GM12878 (cell line): ENCODE results near the gene GPR61. TPM values are rescaled to one million over a fixed set of nuclear protein-coding genes. Genes with fewer than 3 reads are reported as not detected.

Experiments used
- ATAC-seq: fragments of 200-7000 bp; cut with Tn5 transposase; 3 replicates; pipeline ENCODE4 v1.9.1; 2020; ENCODE audit warnings: mild to moderate bottlenecking, moderate library complexity
- BruUV-seq: library from RNA; stranded (reverse); fragments of 400-500 nt; replicated peaks from 2 replicates; lab custom pipeline; 2021; lab: Mats Ljungman, UMichigan
- CTCF ChIA-PET: fragments of 300-600 bp; sonication (Branson Sonifier 250); formaldehyde crosslinking; extraction: SDS; loops from one replicate; lab custom pipeline; 2021; ENCODE audit warnings: inconsistent platforms; lab: Yijun Ruan, JAX
- POLR2A ChIA-PET: fragments of 350-600 bp; formaldehyde crosslinking; extraction: SDS; loops from one replicate; lab custom pipeline; 2021; ENCODE audit warnings: inconsistent platforms; lab: Charles Lee
- RAD21 ChIA-PET: fragments of 300-600 bp; sonication (Branson Sonifier 250); formaldehyde crosslinking; loops from one replicate; lab custom pipeline; 2023; ENCODE audit warnings: antibody characterized with exemption; ENCODE audit not compliant: unreplicated experiment; lab: Charles Lee
- SMC1A ChIA-PET: fragments of 300-600 bp; sonication (Branson Sonifier 250); formaldehyde crosslinking; loops from one replicate; lab custom pipeline; 2023; ENCODE audit not compliant: unreplicated experiment, uncharacterized antibody; lab: Charles Lee
- DNase-seq: peaks from one replicate; pipeline ENCODE4 v3.0.0-alpha.2; 2011; ENCODE audit warnings: low read depth, low spot score
- FAIRE-seq: peaks from 3 replicates; lab custom pipeline; 2011; peaks lifted over from hg19 to GRCh38; lab: Jason Lieb, UNC
- H2AFZ ChIP-seq: 2 replicates; pipeline ENCODE4 v1.6.0; 2011; ENCODE audit warnings: low read depth, low read length, control low read depth; ENCODE audit not compliant: control insufficient read depth
- H3K27ac ChIP-seq: 2 replicates; pipeline ENCODE4 v1.5.1; 2011; ENCODE audit warnings: control low read depth; ENCODE audit not compliant: control insufficient read depth, insufficient read depth
- H3K27me3 ChIP-seq, 2 experiments: replicated peaks in 1 of 2; 2 replicates each; pipeline versions ENCODE4 v1.6.0 to v1.6.1; 2011; ENCODE audit warnings: low read length in 1 of 2; ENCODE audit not compliant: control insufficient read depth in 2 of 2, insufficient read depth in 2 of 2
- H3K36me3 ChIP-seq, 2 experiments: 2 replicates each; pipeline ENCODE4 v1.5.1; 2011; ENCODE audit warnings: low read length in 1 of 2; ENCODE audit not compliant: control insufficient read depth in 2 of 2, insufficient read depth in 2 of 2
- H3K4me1 ChIP-seq: 2 replicates; pipeline ENCODE4 v1.6.1; 2011; ENCODE audit warnings: mild to moderate bottlenecking, low read length, moderate library complexity, mixed read lengths; ENCODE audit not compliant: control insufficient read depth, insufficient read depth
- H3K4me2 ChIP-seq: 2 replicates; pipeline ENCODE4 v1.6.0; 2011; ENCODE audit warnings: control low read depth; ENCODE audit not compliant: control insufficient read depth, insufficient read depth
- H3K4me3 ChIP-seq: fragments of 200-600 bp; sonication (generic); 2 replicates; pipeline ENCODE4 v1.5.1; 2016
- H3K79me2 ChIP-seq: 2 replicates; pipeline ENCODE4 v1.6.0; 2011; ENCODE audit warnings: low read length; ENCODE audit not compliant: control insufficient read depth, insufficient read depth
- H3K9ac ChIP-seq: 2 replicates; pipeline ENCODE4 v1.8.0; 2011; ENCODE audit warnings: low read length, control low read depth, mixed read lengths; ENCODE audit not compliant: control insufficient read depth, insufficient read depth
- H3K9me3 ChIP-seq: replicated peaks from 3 replicates; pipeline ENCODE4 v1.5.1; 2011; ENCODE audit warnings: mild to moderate bottlenecking, low read length; ENCODE audit not compliant: control insufficient read depth, insufficient read depth
- H4K20me1 ChIP-seq: 2 replicates; pipeline ENCODE4 v1.6.0; 2011; ENCODE audit not compliant: control insufficient read depth, insufficient read depth
- EP300 ChIP-seq, 2 experiments: fragments of 150-350 bp in 1 of 2; IDR thresholded peaks; 2 replicates each; pipeline ENCODE4 v1.6.1; 2011 to 2012; ENCODE audit warnings: low read depth in 2 of 2, low read length in 2 of 2, borderline replicate concordance in 1 of 2, improper control_type of control experiment in 1 of 2, inconsistent platforms in 1 of 2; ENCODE audit not compliant: control insufficient read depth in 1 of 2
- ETV6 ChIP-seq, 2 experiments: fragments of 450-650 bp in 1 of 2; IDR thresholded peaks in 1 of 2; conservative IDR thresholded peaks in 1 of 2; 2 replicates each; pipeline ENCODE4 v1.6.1; 2014; ENCODE audit warnings: antibody characterized with exemption in 1 of 2, borderline replicate concordance in 1 of 2, low read depth in 1 of 2, mild to moderate bottlenecking in 1 of 2, moderate library complexity in 1 of 2
- NBN ChIP-seq: fragments of 450-650 bp; IDR thresholded peaks from 2 replicates; pipeline ENCODE4 v1.6.1; 2016
- ZNF217 ChIP-seq: fragments of 450-650 bp; IDR thresholded peaks from 2 replicates; pipeline ENCODE4 v1.6.1; 2017; ENCODE audit warnings: antibody characterized with exemption, mild to moderate bottlenecking
- WGBS: methylation state at CpG from one replicate; pipeline ENCODE4 v1.1.6; 2016; ENCODE audit warnings: low lambda C conversion rate; ENCODE audit not compliant: insufficient replicate concordance, insufficient coverage; ENCODE audit errors: missing lambda C conversion rate; 5-methylcytosine and 5-hydroxymethylcytosine counted together
- in situ Hi-C: fragments of 300-500 bp; cut with MboI; formaldehyde crosslinking; loops from 9 replicates; pipeline ENCODE4 v1.14.3; 2018; ENCODE audit warnings: mixed read lengths
- intact Hi-C: fragments of 100-400 bp; cut with micrococcal nuclease; formaldehyde crosslinking; loops from one replicate; pipeline ENCODE4 v1.14.2; 2022; ENCODE audit not compliant: unreplicated experiment
- polyA plus RNA-seq, 11 experiments: library from polyadenylated mRNA; depleted of rRNA in 4 of 11; unstranded in 6 of 11; stranded (reverse) in 5 of 11; fragments of >200 nt; fragmentation: Nextera tagmentation in 4 of 11; fragmentation: Illumina TruSeq in 1 of 11; extraction: Ambion mirVana in 4 of 11; extraction: Trizol in 1 of 11; gene quantifications; 1 replicate in 1 of 11; 2 replicates in 10 of 11; pipeline versions ENCODE4 v1.2.1 to v1.2.3, GENCODE V29; 2011 to 2016; ENCODE audit warnings: inconsistent platforms in 2 of 11, missing spikeins in 2 of 11, low read depth in 1 of 11
- total RNA-seq, 4 experiments: library from RNA; depleted of rRNA in 3 of 4; stranded (reverse); fragments of >200 nt in 3 of 4; fragmentation: Illumina TruSeq in 1 of 4; extraction: Trizol in 1 of 4; gene quantifications; 2 replicates each; pipeline versions ENCODE4 v1.2.1 to v1.2.3, GENCODE V29; 2013 to 2021

The GPR61 gene
- total and polyA plus RNA-seq, 10 of the 15 experiments (the other 5 are each of a cell fraction or from before 2014, with no cell fraction given), result 0.19 to 1.1 (median 0.35) TPM; not detected in 2

- TF ChIP-seq EP300 (IDR thresholded peaks at IDR 0.05; ENCODE audit: borderline replicate concordance in 1 of 2, control insufficient read depth in 1 of 2, low read depth in 2 of 2, low read length in 2 of 2), result no peak
- TF ChIP-seq ETV6 (conservative IDR thresholded peaks at IDR 0.05 in 1 of 2, IDR thresholded peaks at IDR 0.05 in 1 of 2; ENCODE audit: borderline replicate concordance in 1 of 2, low read depth in 1 of 2), result no peak
Observed at GRCh38 chr1:109541102-109541501, 1.4 kb downstream of the GPR61 start (continued).

GRCh38 chr1:109542657-109543056, 3.0 kb downstream of the GPR61 start:
- intact Hi-C loops, result no loop called here
- no peaks in the 10 kb centered on the region for H4K20me1 ChIP-seq
- no peak overlapping the region for H2AFZ ChIP-seq
- CTCF ChIA-PET, result interaction anchor here (1.5 to 21.3 kb wide), 5 partner anchors 10 to 441 kb away, joined by 4 to 1280 read pairs (median 18); partner anchors contain the start of genes AHCYL1, AMIGO1 and CYB561D1
- RAD21 ChIA-PET, result interaction anchor here (4.7 kb wide), 1 partner anchor 442 kb away, joined by 38 read pairs; the partner anchor contains the start of gene AHCYL1
- POLR2A ChIA-PET, result no interaction called here
- FAIRE-seq (no peak), ATAC-seq (no peak), DNase-seq (no peak)
- H3K4me2 ChIP-seq, result no peak overlapping the region
- H3K27ac ChIP-seq, result no peak overlapping the region
- H3K9ac ChIP-seq, result no peak overlapping the region
- no peaks in the 10 kb centered on the region for H3K27me3 ChIP-seq
- H3K36me3 ChIP-seq, result no peaks in the 10 kb centered on the region
- no TSS peak for BruUV-seq
- no peak overlapping the region for H3K4me3 ChIP-seq
- in situ Hi-C loops, result no loop called here
- peaks cover 6% of the 10 kb centered on the region for H3K4me1 ChIP-seq
- no peak for TF ChIP-seq NBN
- no peak for TF ChIP-seq ZNF217
- 71% methylated on average over 10 of the region's 10 CpGs for WGBS
- H3K9me3 ChIP-seq, result no peaks in the 10 kb centered on the region
- SMC1A ChIA-PET, result interaction anchor here (1.7 to 4.6 kb wide), 2 partner anchors 96 to 97 kb away, joined by 6 to 117 read pairs; no protein-coding TSS in a partner anchor
- peaks cover 11% of the 10 kb centered on the region for H3K79me2 ChIP-seq
